KG1 (cell line): Measurements from ENCODE around the gene MEIS1.

Experiments used
- DNase-seq: peaks from one replicate; lab custom pipeline; 2025; lab: John Stamatoyannopoulos, UW

MEIS1 gene

DNA sequence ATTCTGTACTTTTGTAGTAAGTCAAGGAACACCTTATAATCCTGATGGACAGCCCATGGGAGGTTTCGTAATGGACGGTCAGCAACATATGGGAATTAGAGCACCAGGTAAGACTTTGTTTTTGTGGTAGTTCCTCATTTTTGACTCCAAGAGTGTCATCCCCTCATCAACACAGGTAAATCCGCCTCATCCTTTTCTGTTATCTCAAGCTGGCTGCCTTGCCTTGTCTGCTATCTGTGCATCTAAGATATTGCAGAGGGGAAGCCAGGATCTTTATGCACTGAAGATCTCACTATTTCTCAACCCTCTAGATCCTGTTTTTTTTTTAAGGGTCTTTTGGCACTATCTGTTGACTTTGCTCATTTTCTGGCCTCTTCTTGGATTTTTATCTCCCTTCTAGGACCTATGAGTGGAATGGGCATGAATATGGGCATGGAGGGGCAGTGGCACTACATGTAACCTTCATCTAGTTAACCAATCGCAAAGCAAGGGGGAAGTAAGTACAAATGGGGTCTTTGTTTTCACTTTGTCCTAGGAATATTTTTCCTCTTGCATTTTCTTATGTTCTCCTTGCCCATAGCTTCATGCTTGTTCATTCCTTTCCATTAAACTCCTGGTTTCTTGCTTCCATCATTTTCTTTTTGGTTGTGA lies 133.8 kb downstream of the MEIS1 start:
- DNase-seq = no peak

- DNase-seq = no peak
These were observed 134.5 kb downstream of the MEIS1 start for GRCh38 chr2:66569321-66569851.

DNA sequence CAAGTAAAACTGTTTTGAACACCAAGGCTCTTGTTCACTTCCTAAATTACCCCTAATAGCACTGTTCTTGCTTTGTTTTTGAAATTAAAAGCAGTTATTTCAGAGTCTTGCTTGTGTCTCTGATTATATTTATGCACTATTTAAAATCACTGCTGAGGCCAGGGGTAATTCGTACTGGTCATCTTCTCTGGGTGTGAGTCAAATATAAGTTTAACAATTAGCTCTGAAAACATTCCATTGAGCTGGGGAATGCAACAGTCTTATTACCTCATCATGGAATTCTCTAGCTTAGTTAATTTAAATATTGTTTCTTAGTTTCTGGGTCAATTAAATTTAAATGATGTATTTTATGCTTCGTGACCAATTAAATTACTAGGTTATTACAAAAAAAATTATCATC lies 135.0 kb downstream of the MEIS1 start:
- DNase-seq = no peak

DNA sequence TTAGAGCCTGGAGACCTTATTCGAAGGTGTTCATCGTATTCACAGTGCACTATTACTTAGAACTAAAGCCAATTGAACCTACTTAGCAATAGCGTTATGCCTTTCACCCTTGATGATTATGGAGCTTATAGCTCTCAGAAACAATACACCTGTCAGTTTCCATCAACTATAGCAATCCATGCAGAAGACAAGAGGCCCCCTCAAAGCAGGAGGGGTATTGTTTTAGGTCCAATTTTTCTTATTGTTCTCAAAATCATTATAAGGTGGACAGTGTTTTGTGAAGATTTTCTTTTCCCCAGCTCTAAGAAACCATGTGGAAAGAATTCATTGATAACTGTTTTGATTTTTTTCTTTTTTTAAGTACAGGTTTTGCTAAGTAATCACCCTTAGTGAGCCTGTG lies 135.5 kb downstream of the MEIS1 start:
- DNase-seq = no peak

- no peak for DNase-seq
These were observed 137.0 kb downstream of the MEIS1 start for GRCh38 chr2:66571918-66572317.

DNA sequence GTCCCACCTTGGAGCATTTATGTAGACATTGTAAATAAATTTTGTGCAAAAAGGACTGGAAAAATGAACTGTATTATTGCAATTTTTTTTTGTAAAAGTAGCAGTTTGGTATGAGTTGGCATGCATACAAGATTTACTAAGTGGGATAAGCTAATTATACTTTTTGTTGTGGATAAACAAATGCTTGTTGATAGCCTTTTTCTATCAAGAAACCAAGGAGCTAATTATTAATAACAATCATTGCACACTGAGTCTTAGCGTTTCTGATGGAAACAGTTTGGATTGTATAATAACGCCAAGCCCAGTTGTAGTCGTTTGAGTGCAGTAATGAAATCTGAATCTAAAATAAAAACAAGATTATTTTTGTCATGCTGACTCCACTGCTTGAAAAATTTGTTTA lies 137.5 kb downstream of the MEIS1 start:
- DNase-seq = no peak

GRCh38 chr2:66573416-66573815 lies 138.5 kb downstream of the MEIS1 start:
- no peak for DNase-seq

DNA sequence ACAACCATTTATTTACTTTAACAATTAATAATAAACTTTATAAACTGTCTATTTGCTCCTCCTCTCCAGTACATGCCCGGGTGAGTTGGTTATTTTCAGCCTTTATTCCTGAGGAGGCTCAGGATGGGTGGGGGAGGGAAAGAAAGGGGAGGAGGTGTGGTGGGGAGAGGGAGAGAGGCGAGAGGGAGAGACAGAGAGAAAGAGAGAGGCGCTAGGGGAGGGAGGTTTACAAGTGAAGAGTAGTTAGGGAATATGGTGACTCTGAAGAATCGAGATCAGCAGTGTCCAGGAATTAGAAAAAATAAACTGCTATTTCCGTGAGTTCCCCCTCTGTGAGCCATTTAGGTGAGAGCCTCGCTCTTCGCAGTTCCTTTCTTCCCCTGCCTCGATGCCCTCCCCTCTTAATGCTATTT lies 138.9 kb downstream of the MEIS1 start:
- no peak for DNase-seq

GRCh38 chr2:66574701-66575624 lies 140.0 kb downstream of the MEIS1 start:
- DNase-seq = no peak

- DNase-seq = no peak
These were observed 140.8 kb downstream of the MEIS1 start for GRCh38 chr2:66575625-66576310.

- no peak for DNase-seq
These were observed 141.3 kb downstream of the MEIS1 start for GRCh38 chr2:66576311-66576560.

DNA sequence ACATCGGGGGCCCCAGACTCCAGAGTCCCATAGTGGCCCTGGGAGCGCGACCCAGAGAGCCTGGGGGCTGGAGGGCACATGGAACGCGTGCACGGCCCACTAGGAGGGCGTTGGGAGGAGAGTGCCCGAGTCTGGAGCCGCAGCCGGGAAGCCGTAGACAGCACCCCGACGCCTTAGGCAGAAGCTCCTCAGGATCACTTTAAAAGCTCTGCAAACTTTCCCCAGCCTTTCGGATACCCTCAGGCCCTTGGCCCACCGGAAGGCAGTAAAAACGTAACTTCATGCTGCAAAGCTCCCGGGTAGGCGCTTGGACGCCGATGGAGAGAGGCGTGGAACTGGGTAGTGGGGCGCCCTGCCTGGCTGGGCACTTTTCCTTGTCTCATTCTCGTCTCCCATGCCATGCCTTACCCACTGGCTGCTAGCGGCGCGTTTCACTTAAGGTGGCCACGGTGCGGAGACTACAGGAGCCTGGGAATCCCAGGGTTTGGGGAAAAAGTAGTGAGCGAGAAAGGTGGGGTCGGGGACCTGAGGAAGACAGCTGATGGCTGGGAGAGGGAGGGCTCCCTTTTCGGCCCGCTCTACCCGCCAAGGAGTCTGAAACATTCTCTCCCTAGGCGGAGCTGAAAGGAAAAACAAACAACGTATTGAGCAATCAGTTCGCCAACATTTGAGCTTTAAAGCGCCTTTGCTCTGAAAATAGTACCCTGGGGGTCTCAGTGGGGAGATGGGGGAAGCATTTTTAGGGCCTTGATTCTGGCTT lies 141.8 kb downstream of the MEIS1 start:
- no peak for DNase-seq

GRCh38 chr2:66577321-66578053 lies 142.6 kb downstream of the MEIS1 start:
- peak; percentile 23 for DNase-seq

GRCh38 chr2:66578054-66578686 lies 143.2 kb downstream of the MEIS1 start:
- DNase-seq = no peak

DNA sequence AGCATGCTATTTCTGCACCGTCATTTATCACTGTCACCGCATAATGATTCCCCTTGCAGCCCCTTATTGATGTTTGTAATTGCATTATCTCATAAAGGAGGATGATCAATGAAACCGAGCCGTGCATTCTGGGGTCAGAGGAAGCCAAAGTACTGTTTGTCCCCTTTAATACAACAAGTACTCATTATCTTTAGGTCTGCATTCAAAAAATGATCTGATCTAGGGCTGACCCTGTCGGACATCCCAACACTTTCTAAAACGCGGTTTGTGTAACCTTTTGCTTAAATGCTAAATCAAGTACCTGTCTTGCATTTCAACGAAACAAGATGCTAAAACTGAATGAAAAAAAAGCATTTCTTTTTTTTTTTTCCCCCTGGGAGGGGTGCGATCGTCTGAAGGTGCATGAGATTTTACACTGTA lies 143.8 kb downstream of the MEIS1 start:
- peak; percentile 26 for DNase-seq

- DNase-seq = no peak
These were observed 144.5 kb downstream of the MEIS1 start for GRCh38 chr2:66579186-66580126.

DNA sequence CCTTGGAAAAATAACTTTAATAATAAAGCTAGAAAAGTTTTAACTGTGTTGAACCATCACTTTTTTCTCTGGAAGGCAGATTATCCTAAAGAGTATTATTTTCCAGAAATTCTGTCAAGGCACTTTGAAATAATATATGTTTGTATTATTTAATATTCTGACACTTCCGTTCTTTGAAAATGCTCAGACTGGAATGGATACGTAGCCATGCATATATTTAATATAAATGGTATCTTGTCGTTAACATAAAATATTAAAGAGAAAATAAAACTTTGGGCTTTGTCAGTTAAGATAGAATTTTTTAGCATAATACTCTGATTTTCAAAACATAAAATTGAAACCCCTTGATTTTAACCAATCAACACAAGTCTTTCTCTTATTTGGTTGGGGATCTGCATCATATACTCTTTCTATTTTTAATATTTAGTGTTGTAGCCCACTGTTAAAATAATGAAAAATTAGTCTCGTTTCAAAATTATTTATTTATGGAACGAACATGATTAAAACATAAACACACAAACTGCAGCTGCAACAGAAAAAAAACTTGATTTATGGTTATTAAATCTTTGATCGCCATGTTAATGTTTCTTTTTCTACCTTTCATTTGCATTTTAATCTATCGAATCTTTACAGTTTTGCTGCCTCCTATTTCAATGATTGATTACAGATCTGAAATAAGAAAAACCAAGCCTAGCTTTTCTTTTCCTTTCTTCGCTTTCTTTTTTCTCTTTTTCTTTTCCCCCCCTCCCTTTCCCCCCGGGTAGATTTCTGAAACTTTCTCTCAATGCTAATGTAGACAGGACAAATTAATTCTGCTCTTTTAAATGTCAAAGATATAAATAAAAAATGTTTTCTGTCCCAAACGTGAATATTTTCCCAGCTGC lies 145.5 kb downstream of the MEIS1 start:
- DNase-seq = no peak

GRCh38 chr2:66581339-66582103 lies 146.6 kb downstream of the MEIS1 start:
- peak; percentile 36 for DNase-seq
